ENCODE results near the gene BPIFA2. TPM values are rescaled to one million over a fixed set of nuclear protein-coding genes. Genes with fewer than 3 reads are reported as not detected.

Gene BPIFA2
- total RNA-seq, 1 experiment from 2014 or later: not detected

DNA sequence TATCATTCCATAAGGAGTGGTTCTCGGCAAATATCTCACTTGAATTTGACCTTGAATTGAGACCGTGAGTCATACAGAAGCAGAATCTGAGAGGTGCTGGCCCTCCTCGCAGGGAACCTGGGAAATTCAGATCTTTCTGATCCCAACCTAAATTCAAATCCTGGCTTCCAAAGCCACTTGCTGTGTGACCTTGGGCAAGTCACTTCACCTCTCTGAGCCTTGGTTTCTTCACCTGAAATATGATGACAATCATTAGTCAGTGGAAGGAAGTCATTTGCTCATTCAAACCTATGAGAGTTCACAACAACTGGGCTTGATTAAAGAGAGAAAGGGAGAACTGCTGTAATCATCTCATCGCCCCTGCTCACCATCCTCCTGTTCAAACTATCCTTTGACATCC lies 56.4 kb downstream of the BPIFA2 start:
- TF ChIP-seq, protein P1, sequence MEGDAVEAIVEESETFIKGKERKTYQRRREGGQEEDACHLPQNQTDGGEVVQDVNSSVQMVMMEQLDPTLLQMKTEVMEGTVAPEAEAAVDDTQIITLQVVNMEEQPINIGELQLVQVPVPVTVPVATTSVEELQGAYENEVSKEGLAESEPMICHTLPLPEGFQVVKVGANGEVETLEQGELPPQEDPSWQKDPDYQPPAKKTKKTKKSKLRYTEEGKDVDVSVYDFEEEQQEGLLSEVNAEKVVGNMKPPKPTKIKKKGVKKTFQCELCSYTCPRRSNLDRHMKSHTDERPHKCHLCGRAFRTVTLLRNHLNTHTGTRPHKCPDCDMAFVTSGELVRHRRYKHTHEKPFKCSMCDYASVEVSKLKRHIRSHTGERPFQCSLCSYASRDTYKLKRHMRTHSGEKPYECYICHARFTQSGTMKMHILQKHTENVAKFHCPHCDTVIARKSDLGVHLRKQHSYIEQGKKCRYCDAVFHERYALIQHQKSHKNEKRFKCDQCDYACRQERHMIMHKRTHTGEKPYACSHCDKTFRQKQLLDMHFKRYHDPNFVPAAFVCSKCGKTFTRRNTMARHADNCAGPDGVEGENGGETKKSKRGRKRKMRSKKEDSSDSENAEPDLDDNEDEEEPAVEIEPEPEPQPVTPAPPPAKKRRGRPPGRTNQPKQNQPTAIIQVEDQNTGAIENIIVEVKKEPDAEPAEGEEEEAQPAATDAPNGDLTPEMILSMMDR (conservative IDR thresholded peaks at IDR 0.05): no peak
- H3K9me3 ChIP-seq (ENCODE audit: control insufficient read depth, low read depth, low read length): no peaks in the 10 kb centered on the region
- H3K79me1 ChIP-seq (ENCODE audit: insufficient read depth, low read depth, low read length, poor library complexity, severe bottlenecking): no peaks in the 10 kb centered on the region
- no peak overlapping the region for H2BK20ac ChIP-seq (ENCODE audit: low read depth, low read length, poor library complexity, severe bottlenecking)
- no peak overlapping the region for H3K4ac ChIP-seq (ENCODE audit: low read depth, low read length)
- Mint-ChIP-seq H3K27ac (no peak overlapping the region), H3K4me1 (no peaks in the 10 kb centered on the region), H3K4me3 (no peak overlapping the region), H3K36me3 (ENCODE audit: insufficient read depth in 1 of 3, low read depth in 3 of 3) (no peaks in the 10 kb centered on the region), H3K9me3 (no peaks in the 10 kb centered on the region), H3K27me3 (ENCODE audit: low read depth) (peaks cover 50% of the 10 kb centered on the region)
- H3K27ac ChIP-seq (ENCODE audit: insufficient read length, low read depth, low read length): no peak overlapping the region
- H3K56ac ChIP-seq (ENCODE audit: insufficient read length, low read depth, low read length): no peak overlapping the region
- H3K4me1 ChIP-seq (ENCODE audit: insufficient read depth, low read length): no peaks in the 10 kb centered on the region
- H3T11ph ChIP-seq (ENCODE audit: low read length): no peak overlapping the region
- WGBS (ENCODE audit: extremely low coverage, insufficient read length, low lambda C conversion rate): no CpG with 5 or more reads among the region's 4 CpGs
- no peak overlapping the region for H3K23ac ChIP-seq (ENCODE audit: insufficient read length, low read depth, low read length)
- no peak overlapping the region for H4K8ac ChIP-seq (replicated peaks; ENCODE audit: insufficient read length, low read depth, low read length)
- H3K9ac ChIP-seq (ENCODE audit: extremely low read depth, insufficient read length, low read length): no peak overlapping the region
- H2AK5ac ChIP-seq (ENCODE audit: insufficient read length, low read length): no peak overlapping the region
- H4K20me1 ChIP-seq (ENCODE audit: control insufficient read depth, insufficient read depth, insufficient read length): no peaks in the 10 kb centered on the region
- no peaks in the 10 kb centered on the region for H3K27me3 ChIP-seq (ENCODE audit: insufficient read depth, low read length)
- H3K79me2 ChIP-seq (ENCODE audit: insufficient read depth, low read length): no peaks in the 10 kb centered on the region
- H3K14ac ChIP-seq (ENCODE audit: insufficient read depth, low read length): no peak overlapping the region
- H2BK5ac ChIP-seq (ENCODE audit: insufficient read length, low read length): no peak overlapping the region
- no peak overlapping the region for H4K5ac ChIP-seq (ENCODE audit: insufficient read length, low read depth, low read length)
- no peak overlapping the region for H4K91ac ChIP-seq (ENCODE audit: insufficient read length, low read depth, low read length)
- no peak overlapping the region for H3K18ac ChIP-seq (ENCODE audit: insufficient read length, low read depth, low read length)
- H2BK120ac ChIP-seq (ENCODE audit: low read depth, low read length, poor library complexity, severe bottlenecking): no peak overlapping the region
- no peak overlapping the region for H2BK15ac ChIP-seq (ENCODE audit: low read depth, low read length)
- no peak overlapping the region for H3K4me2 ChIP-seq (ENCODE audit: insufficient read depth, insufficient read length, low read length)
- no peaks in the 10 kb centered on the region for H3K23me2 ChIP-seq (ENCODE audit: insufficient read length, low read depth, low read length, poor library complexity, severe bottlenecking)
- H2AFZ ChIP-seq (ENCODE audit: low read length): no peak overlapping the region
- H2BK12ac ChIP-seq (ENCODE audit: insufficient read length, low read depth, low read length): no peak overlapping the region
- no peak for DNase-seq
